ENCODE measurements around the gene RAPH1.
"Not testable (repeated sequence)": the region's sequence is repeated elsewhere in the genome, so short reads cannot be mapped to it uniquely, and the experiment has no call there.

The RAPH1 gene

DNA sequence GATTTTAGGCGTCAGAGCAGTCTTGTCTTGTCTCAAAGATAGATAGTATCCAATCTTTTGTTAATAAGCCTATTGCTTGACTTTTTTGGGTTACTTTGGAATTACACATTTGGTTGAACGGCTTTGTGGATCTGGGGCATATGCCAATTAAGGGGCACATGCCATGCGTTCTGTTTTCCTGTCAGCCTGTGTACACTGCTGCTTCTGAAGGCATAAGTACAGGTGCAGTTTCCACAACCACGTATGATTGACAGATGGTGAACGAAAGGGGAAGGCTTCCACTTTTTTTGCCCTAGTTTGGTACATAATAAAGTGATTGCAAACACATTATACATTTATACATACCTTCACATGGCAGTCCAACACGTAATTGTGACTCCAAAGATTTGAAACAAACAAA lies 102.3 kb downstream of the RAPH1 start:
- Histone ChIP-seq H2AK5ac (ENCODE audit: low read length, severe bottlenecking) (no peak overlapping the region), H3K27ac (ENCODE audit: low read length, poor library complexity, severe bottlenecking) (no peak overlapping the region), H4K8ac (ENCODE audit: low read length) (no peak overlapping the region), H3K14ac (ENCODE audit: low read length in 2 of 2) (no peak overlapping the region), H3K4me2 (ENCODE audit: low read length, poor library complexity, severe bottlenecking) (no peak overlapping the region), H3K9me3 (ENCODE audit: control insufficient read depth, low read length) (no peaks in the 10 kb centered on the region), H2BK120ac (ENCODE audit: low read depth, low read length) (no peak overlapping the region), H2AFZ (ENCODE audit: low read depth, low read length) (no peak overlapping the region), H3K23ac (ENCODE audit: low read length in 2 of 2) (no peak overlapping the region), H3K79me1 (replicated peaks; ENCODE audit: low read length, poor library complexity, severe bottlenecking) (peaks cover 9% of the 10 kb centered on the region), H3K9ac (ENCODE audit: low read length) (no peak overlapping the region), H3K4ac (ENCODE audit: low read depth in 1 of 2, low read length in 2 of 2) (no peak overlapping the region), H3K36me3 (ENCODE audit: control insufficient read depth in 1 of 2, insufficient read depth in 2 of 2, low read depth in 1 of 2, low read length in 2 of 2) (peaks cover 8 to 61% of the 10 kb centered on the region in 2 experiments), H3K27me3 (ENCODE audit: control insufficient read depth in 1 of 2, insufficient read depth in 1 of 2, low read length in 2 of 2) (no peaks in the 10 kb centered on the region), H2BK12ac (ENCODE audit: low read length in 2 of 2) (no peak overlapping the region), H2BK15ac (ENCODE audit: low read depth, poor library complexity, severe bottlenecking) (no peak overlapping the region), H3K4me1 (ENCODE audit: control insufficient read depth, insufficient read depth, low read depth, low read length) (no peaks in the 10 kb centered on the region), H4K91ac (ENCODE audit: low read length) (no peak overlapping the region), H3K18ac (ENCODE audit: low read depth in 1 of 2, low read length in 2 of 2) (no peak overlapping the region), H3K4me3 (ENCODE audit: insufficient read depth in 1 of 2, low read depth in 1 of 2, low read length in 2 of 2) (no peak overlapping the region), H2BK5ac (ENCODE audit: low read depth, low read length, poor library complexity, severe bottlenecking) (no peak overlapping the region)
- 98% methylated on average over 5 of the region's 6 CpGs for WGBS
- no peak for DNase-seq

DNA sequence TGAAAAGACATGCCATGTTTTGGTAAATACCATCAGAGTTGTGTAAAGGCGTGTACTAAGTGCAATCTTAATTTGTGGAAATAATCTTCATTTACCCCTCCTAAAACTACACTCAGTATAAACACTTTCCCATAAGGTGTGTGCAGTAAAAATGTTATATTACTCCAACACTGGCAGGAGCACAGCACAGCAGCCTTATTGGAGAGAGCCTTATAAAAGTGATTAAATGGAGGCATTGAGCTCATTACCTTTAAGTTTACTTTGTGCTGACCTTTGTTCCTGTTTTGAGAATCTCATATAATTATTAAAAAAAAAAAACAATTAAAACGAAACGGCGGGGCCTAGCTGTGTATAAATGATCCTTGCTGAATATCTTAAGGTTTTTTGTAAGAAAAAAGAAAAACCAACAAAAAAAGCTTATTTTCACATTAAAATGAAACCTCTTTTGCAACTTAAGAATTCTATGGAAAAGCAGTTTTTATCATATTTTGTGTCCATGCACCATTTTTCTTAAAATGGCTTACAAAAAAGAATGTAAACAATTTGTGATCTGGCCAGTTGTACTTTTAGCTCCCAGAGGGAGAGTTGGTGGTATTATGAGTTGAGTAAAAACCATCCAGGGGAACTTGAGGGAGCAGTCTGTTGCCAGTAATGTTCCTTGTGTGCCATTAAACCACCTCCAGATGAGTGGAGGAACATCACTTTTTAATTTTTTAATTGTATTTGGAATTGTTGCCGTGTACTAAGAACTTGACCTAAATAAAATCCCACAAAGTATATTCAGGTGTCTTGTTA lies 103.5 kb downstream of the RAPH1 start:
- no peak overlapping the region for H3K23ac ChIP-seq (ENCODE audit: low read length in 2 of 2)
- H3K18ac ChIP-seq (ENCODE audit: low read depth in 1 of 2, low read length in 2 of 2) = no peak overlapping the region
- no peak overlapping the region for H3K9ac ChIP-seq (ENCODE audit: low read length)
- no peak overlapping the region for H3K4me2 ChIP-seq (ENCODE audit: low read length, poor library complexity, severe bottlenecking)
- peaks cover 7% of the 10 kb centered on the region for H3K79me1 ChIP-seq (replicated peaks; ENCODE audit: low read length, poor library complexity, severe bottlenecking)
- no peaks in the 10 kb centered on the region for H3K9me3 ChIP-seq (ENCODE audit: control insufficient read depth, low read length)
- H3K27ac ChIP-seq (ENCODE audit: low read length, poor library complexity, severe bottlenecking) = no peak overlapping the region
- no peak overlapping the region for H2BK120ac ChIP-seq (ENCODE audit: low read depth, low read length)
- WGBS = no CpG with 5 or more reads among the region's 5 CpGs
- no peak overlapping the region for H3K14ac ChIP-seq (ENCODE audit: low read length in 2 of 2)
- peaks cover 8 to 52% of the 10 kb centered on the region in 2 experiments for H3K36me3 ChIP-seq (ENCODE audit: control insufficient read depth in 1 of 2, insufficient read depth in 2 of 2, low read depth in 1 of 2, low read length in 2 of 2)
- no peak overlapping the region for H2BK5ac ChIP-seq (ENCODE audit: low read depth, low read length, poor library complexity, severe bottlenecking)
- no peak overlapping the region for H3K4ac ChIP-seq (ENCODE audit: low read depth in 1 of 2, low read length in 2 of 2)
- H3K27me3 ChIP-seq (ENCODE audit: control insufficient read depth in 1 of 2, insufficient read depth in 1 of 2, low read length in 2 of 2) = no peaks in the 10 kb centered on the region
- no peak overlapping the region for H2BK15ac ChIP-seq (ENCODE audit: low read depth, poor library complexity, severe bottlenecking)
- no peak overlapping the region for H2AK5ac ChIP-seq (ENCODE audit: low read length, severe bottlenecking)
- DNase-seq = no peak
- no peak overlapping the region for H3K4me3 ChIP-seq (ENCODE audit: insufficient read depth in 1 of 2, low read depth in 1 of 2, low read length in 2 of 2)
- H2BK12ac ChIP-seq (ENCODE audit: low read length in 2 of 2) = no peak overlapping the region
- H2AFZ ChIP-seq (ENCODE audit: low read depth, low read length) = no peak overlapping the region
- H3K4me1 ChIP-seq (ENCODE audit: control insufficient read depth, insufficient read depth, low read depth, low read length) = no peaks in the 10 kb centered on the region
- no peak overlapping the region for H4K8ac ChIP-seq (ENCODE audit: low read length)
- H4K91ac ChIP-seq (ENCODE audit: low read length) = no peak overlapping the region

DNA sequence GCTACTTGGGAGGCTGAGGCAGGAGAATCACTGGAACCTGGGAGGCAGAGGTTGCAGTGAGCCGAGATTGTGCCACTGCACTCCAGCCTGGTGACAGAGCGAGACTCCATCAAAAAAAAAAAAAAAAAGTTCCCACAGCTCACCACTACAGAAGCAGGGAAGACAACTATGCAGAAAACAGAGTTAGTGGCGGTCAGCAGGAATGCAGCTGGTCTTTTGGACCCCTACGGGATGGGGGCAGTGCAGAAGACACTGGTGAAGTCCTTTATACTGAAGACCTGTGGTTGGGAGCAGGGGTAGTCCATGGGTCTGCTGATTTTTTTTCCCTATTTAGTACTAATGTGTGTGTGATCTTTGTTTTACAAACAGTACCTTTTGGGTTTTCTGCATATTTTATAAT lies 105.5 kb downstream of the RAPH1 start:
- H3K18ac ChIP-seq (ENCODE audit: low read depth in 1 of 2, low read length in 2 of 2); H3K27me3 ChIP-seq (ENCODE audit: control insufficient read depth in 1 of 2, insufficient read depth in 1 of 2, low read length in 2 of 2); H2AK5ac ChIP-seq (ENCODE audit: low read length, severe bottlenecking); H4K8ac ChIP-seq (ENCODE audit: low read length); H4K91ac ChIP-seq (ENCODE audit: low read length); H3K9ac ChIP-seq (ENCODE audit: low read length); H2BK120ac ChIP-seq (ENCODE audit: low read depth, low read length); H3K4ac ChIP-seq (ENCODE audit: low read depth in 1 of 2, low read length in 2 of 2); H3K27ac ChIP-seq (ENCODE audit: low read length, poor library complexity, severe bottlenecking); H3K14ac ChIP-seq (ENCODE audit: low read length in 2 of 2); H2BK15ac ChIP-seq (ENCODE audit: low read depth, poor library complexity, severe bottlenecking); DNase-seq; H3K79me1 ChIP-seq (replicated peaks; ENCODE audit: low read length, poor library complexity, severe bottlenecking); H3K4me3 ChIP-seq (ENCODE audit: insufficient read depth in 1 of 2, low read depth in 1 of 2, low read length in 2 of 2); H2BK5ac ChIP-seq (ENCODE audit: low read depth, low read length, poor library complexity, severe bottlenecking); H3K23ac ChIP-seq (ENCODE audit: low read length in 2 of 2); H2AFZ ChIP-seq (ENCODE audit: low read depth, low read length); H3K9me3 ChIP-seq (ENCODE audit: control insufficient read depth, low read length); H2BK12ac ChIP-seq (ENCODE audit: low read length in 2 of 2); H3K4me1 ChIP-seq (ENCODE audit: control insufficient read depth, insufficient read depth, low read depth, low read length); H3K4me2 ChIP-seq (ENCODE audit: low read length, poor library complexity, severe bottlenecking): not testable (repeated sequence)
- 97% methylated on average over 2 of the region's 4 CpGs for WGBS
- peaks cover 9 to 39% of the 10 kb centered on the region in 2 experiments for H3K36me3 ChIP-seq (ENCODE audit: control insufficient read depth in 1 of 2, insufficient read depth in 2 of 2, low read depth in 1 of 2, low read length in 2 of 2)

DNA sequence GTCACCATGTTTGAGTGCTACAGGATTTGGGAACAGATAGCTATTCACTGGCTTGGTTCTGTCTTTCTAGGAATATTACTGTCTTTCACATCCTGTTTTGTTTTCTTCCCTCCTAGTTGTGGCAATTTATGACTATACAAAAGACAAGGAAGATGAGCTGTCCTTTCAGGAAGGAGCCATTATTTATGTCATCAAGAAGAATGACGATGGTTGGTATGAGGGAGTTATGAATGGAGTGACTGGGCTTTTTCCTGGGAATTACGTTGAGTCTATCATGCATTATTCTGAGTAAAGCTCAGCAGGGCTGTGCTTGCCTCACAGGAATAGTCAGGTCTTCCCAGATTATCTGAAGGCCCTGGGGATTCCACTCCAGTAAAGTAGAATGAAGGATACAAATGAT lies 108.0 kb downstream of the RAPH1 start:
- H3K4me3 ChIP-seq (ENCODE audit: insufficient read depth in 1 of 2, low read depth in 1 of 2, low read length in 2 of 2) = no peak overlapping the region
- peak overlapping the region; percentile 21 for H3K9ac ChIP-seq (ENCODE audit: low read length)
- no peak overlapping the region for H2BK12ac ChIP-seq (ENCODE audit: low read length in 2 of 2)
- no peak overlapping the region for H4K8ac ChIP-seq (ENCODE audit: low read length)
- H4K91ac ChIP-seq (ENCODE audit: low read length) = no peak overlapping the region
- WGBS = 8% methylated on average over 2 of the region's 2 CpGs
- peak; percentile 80 for DNase-seq
- no peaks in the 10 kb centered on the region for H3K9me3 ChIP-seq (ENCODE audit: control insufficient read depth, low read length)
- H2AFZ ChIP-seq (ENCODE audit: low read depth, low read length) = no peak overlapping the region
- no peaks in the 10 kb centered on the region for H3K27me3 ChIP-seq (ENCODE audit: control insufficient read depth in 1 of 2, insufficient read depth in 1 of 2, low read length in 2 of 2)
- H3K4me1 ChIP-seq (ENCODE audit: control insufficient read depth, insufficient read depth, low read depth, low read length) = no peaks in the 10 kb centered on the region
- H3K18ac ChIP-seq (ENCODE audit: low read depth in 1 of 2, low read length in 2 of 2) = no peak overlapping the region
- H3K27ac ChIP-seq (ENCODE audit: low read length, poor library complexity, severe bottlenecking) = no peak overlapping the region
- peaks cover 9 to 40% of the 10 kb centered on the region in 2 experiments for H3K36me3 ChIP-seq (ENCODE audit: control insufficient read depth in 1 of 2, insufficient read depth in 2 of 2, low read depth in 1 of 2, low read length in 2 of 2)
- peaks cover 8% of the 10 kb centered on the region for H3K79me1 ChIP-seq (replicated peaks; ENCODE audit: low read length, poor library complexity, severe bottlenecking)
- H2AK5ac ChIP-seq (ENCODE audit: low read length, severe bottlenecking) = no peak overlapping the region
- no peak overlapping the region for H3K4ac ChIP-seq (ENCODE audit: low read depth in 1 of 2, low read length in 2 of 2)
- H2BK15ac ChIP-seq (ENCODE audit: low read depth, poor library complexity, severe bottlenecking) = no peak overlapping the region
- no peak overlapping the region for H3K23ac ChIP-seq (ENCODE audit: low read length in 2 of 2)
- H3K14ac ChIP-seq (ENCODE audit: low read length in 2 of 2) = no peak overlapping the region
- no peak overlapping the region for H3K4me2 ChIP-seq (ENCODE audit: low read length, poor library complexity, severe bottlenecking)
- H2BK5ac ChIP-seq (ENCODE audit: low read depth, low read length, poor library complexity, severe bottlenecking) = no peak overlapping the region
- no peak overlapping the region for H2BK120ac ChIP-seq (ENCODE audit: low read depth, low read length)
